NOMO-1 (cell line): ENCODE measurements around the gene DBR1.
"Not testable (repeated sequence)": the region's sequence is repeated elsewhere in the genome, so short reads cannot be mapped to it uniquely, and the experiment has no call there.

Experiments
- DNase-seq, 2 experiments: peaks; one replicate each; lab custom pipeline; 2025; ENCODE audit not compliant: unreplicated experiment in 2 of 2; lab: John Stamatoyannopoulos, UW

Gene DBR1

DNA sequence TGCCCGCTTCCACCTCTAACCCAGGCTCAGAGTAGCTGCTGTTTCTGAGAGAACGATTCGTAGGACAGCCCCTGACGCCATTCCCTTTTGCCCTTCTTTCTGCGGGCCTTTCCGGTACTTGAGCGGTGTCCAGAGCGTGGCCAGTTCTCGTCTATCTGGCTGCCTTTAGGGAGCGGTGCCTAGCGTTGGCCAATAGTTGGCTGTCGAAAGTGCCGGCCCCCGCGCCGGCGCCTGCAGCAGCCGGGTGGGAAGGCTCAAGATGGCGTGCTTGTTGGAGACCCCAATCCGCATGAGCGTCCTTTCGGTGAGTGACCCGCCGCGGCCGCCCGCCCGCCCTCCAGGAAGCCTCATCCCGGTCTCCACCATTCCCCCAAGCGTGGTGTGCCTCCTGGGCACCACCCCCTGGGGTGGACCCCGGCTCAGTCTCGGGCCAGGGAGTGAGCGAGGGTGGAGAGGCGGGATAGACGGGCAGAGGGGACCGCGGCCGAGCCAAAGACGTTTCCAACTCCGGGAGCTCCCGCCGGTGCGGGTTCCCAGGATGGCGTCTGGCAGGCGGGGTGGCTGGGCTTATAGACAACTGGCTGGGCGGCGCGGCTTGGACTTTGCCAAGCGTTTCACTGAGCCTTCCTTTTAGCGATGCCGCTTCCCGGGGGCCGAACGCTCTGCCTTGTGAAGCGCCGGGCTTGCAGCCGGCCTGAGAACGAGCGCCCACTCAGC, 12.7 kb upstream of the DBR1 start, which contains the start of gene ARMC8:
Gene ARMC8 (plus strand): TSS at position 6 of the 717 bp plus-strand sequence. CDS start 254 bp downstream, at position 260.
- DNase-seq = peak in 1 of 2 experiments; percentile 65

DNA sequence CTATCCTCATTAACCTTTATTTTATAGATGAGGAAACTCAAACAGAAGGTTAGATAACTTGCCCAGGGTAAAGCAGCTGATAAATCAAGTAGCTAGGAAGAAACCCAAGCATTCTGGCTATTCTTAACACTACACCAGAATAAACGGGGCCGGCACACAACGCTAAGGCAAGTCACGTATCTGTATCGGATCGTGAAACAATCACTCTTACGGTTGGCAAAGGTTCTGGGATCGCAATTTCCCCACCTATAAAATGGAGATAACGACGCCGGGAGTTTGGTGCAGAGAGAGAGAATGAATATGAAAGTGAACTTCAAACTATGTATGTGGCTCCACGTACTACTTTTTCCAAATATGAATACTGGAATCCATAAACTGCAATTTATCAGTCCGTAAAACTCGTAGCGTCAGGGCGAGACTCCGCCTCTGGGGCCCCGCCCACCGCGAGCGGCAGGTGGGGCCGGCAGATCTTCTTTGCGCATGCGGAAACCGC, 12.1 kb upstream of the DBR1 start:
- peak; percentile 95 to 97 for DNase-seq

DNA sequence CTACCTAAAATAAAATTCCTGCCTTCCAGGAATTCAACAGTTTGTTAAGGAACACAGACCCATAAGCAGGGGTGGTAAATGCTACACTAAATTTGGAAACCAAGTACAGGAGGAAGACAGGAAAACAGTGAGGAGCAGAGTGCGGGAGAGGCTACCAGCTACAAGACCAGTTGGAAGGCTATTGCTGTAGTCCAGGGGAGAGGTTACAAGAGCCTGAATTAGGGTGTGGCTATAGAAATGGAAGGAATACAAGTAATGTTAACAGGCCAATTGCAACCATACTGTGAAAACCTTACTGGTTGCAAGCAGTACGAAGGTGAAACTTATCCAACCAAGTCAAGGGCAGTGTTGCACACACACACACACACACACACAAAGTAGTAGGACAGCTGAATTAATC, 11.5 kb upstream of the DBR1 start:
- peak in 1 of 2 experiments; percentile 18 for DNase-seq

DNA sequence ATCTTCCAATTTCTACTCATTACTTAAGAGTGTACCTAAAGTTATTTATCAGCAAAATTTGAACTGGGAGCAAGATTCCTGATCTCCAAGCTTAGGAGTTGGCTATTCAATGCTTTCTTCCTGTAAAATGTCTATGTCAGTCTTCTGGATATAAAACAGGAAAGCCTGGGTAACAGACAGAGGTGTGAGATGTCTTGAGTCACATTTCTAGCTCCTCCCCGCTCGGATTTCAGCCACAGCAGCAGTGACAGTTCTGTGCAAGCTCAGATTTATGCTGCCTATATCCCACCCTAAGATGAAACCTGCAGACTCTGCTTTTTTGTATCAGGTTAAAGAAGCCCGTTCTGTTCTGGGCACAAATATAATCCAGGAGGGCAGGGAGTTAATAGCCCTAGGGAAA, 10.3 kb upstream of the DBR1 start:
- no peak for DNase-seq

DNA sequence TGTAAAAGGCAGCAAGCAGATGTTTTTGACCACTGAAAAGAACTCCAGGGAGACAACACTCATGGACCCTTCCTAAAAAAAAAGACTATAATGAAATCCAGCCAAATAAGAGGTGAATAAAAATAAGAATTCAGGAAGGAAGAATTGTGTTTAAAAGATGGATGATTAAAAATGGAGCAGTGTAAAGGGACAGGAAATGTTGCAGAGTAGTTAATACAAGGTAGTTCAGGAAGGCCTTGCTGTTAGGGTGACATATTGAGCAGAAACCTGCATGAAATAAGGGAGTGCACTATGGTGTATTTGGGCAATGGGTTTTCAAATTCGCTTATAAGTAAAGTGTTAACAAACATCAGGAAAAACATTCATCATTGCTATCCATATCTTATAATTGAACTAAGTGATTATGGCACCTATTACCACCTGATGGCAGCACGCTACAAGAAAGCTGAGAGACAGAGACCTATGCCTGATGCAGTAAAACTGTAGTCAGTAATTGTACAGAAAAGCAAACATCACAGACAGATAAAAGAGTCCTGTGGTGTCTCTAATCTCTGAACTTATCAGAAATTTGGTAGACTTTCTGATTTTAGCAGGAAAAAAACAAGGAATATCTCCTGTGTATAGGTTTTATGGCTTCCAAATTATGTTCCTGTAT, 5.8 kb upstream of the DBR1 start:
- peak; percentile 50 to 74 for DNase-seq

DNA sequence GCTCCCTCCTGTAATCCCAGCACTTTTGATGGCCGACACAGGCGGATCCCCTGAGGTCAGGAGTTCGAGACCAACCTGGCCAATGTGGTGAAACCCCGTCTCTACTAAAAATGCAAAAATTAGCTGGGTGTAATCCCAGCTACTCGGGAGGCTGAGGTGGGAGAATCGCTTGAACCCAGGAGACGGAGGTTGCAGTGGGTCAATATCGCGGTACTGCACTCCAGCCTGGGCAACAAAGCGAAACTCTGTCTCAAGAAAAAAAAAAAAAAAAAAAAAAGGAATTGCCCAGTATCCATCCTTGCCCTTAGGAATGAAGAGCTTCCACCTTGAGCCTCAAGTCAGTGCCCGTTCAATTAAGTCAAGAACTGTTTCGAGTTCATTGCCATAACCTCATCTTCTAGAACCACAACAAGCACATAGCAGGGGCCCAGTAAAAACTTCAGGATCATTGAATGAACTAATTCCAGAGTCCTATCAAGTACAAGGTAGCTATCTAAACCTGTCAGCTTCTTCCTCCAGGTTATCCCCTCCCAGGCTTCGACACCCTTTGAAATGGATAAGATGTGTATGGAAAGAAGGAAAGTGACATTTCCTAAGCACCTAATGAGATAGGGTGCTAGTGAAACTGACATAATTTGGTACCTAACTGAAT, 826 bp downstream of the DBR1 start:
- peak in 1 of 2 experiments; percentile 49 for DNase-seq

DNA sequence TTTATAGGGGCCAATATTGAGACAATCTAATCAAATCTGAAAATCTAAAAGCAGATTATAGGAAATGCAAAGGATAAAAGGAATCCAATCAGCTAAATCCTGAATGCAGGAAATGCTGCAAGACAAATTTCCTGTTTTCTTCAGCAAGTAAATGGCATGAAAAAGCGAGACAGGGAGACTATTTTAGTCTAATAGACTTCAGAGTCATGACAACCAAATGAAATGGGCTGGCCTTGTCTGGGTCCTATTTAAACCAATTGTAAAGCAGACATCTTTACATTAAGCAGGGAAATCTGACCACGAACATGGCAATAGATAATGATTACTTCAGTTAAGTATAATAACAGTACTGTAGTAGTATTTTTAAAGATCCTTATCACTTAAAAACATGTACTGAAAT, 2.1 kb downstream of the DBR1 start:
- no peak for DNase-seq

DNA sequence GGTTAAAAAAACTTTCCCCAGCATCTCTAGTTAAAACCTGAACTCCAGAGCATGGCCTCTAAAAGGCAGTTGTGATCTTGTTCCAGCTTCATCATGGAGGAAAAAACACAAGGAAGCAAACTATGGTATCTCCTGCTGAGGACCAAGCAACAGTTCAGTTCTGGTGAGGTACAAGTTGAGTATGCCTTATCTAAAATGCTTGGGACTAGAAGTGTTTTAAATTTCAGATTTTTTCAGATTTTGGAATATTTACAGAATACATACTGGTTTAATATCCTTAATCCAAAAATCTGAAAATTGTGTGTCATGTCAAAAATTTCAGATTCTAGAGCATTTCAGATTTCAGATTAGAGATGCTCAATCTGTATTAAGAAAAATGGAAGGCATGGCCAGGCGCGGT, 9.7 kb downstream of the DBR1 start:
- DNase-seq = no peak

DNA sequence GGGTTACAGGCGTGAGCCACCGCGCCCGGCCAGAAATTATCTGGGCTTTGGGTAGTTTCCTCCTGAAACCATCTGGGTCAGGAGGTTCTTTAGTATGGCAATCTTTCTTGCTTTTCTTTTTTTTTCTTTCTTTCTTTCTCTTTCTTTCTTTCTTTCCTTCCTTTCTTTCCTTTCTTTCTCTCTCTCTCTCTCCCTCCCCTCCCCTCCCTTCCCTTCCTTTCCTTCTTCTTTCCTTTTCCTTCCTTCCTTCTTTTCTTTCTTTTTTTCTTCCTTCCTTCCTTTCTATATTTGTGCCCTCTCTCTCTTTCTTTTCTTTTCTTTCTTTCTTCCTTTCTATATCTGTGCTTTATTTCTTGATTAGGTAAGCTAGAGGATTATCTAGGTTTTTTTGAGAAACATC, 17.0 kb downstream of the DBR1 start:
- no peak for DNase-seq

DNA sequence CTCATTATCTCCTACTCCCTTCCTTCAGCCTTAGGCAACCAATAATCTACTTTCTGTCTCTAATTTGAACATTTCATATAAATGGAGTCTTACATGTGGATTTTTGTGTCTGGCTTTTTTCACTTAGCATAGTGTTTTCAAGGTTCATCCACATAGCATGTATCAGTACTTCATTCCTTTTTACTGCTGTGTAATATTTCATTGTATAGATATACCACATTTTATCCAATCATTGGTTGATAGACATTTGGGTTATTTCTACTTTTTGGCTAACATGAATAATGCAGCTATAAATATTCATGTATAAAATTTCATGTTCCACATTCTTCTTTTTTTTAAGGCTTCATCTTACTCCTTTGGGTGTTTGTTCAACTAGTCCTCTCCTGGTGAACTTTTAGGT, 20.2 kb downstream of the DBR1 start:
- no peak for DNase-seq

DNA sequence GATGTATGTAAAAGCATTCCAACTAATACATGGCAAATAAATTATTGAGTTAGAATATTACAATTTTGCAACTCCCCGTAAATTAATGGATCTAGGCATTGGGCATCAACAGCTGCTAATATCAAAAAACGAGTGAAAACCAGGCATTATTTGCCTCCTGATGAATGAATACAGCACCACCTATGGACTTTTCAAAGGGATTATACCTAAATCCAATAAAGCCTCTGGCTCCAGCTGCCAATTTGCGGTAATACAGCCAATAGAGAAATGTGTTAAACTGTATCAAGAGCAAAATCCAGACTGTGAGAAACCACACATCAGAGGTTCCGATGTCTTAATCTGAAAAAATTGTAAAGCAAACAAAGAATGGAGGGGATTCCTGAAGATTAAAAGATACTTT, 26.2 kb downstream of the DBR1 start:
- DNase-seq = peak in 1 of 2 experiments; percentile 30

DNA sequence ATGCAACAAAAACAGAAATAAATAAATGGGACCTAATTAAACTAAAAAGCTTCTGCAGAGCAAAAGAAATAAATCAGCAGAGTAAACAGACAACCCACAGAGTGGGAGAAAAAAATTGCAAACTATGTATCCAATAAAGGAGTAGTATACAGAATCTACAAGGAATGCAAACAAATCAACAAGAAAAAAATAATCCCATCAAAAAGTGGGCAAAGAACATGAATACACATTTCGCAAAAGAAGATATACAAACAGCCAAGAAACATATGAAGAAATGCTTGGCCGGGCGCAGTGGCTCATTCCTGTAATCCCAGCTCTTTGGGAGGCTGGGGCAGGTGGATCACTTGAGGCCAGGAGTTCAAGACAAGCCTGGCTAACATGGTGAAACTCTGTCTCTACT, 32.5 kb downstream of the DBR1 start:
- not testable (repeated sequence) for DNase-seq

DNA sequence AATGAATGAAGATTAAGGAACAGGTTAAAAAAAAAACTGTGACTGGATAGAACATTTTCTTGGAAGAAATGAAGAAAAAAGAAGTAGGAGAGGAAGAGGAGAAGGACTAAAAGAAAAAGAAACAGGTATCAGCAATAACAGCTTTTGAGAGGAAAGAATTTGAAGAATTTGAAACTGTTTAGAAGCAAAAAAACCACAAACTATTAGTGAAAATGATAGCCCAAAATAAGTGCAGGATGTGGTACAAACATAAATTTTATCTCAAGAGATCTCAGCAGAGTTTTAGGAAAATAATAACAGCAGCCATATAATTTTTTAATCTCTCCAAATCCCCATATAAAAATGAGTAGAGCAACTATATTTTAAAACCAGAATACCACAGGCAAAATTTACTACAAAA, 33.8 kb downstream of the DBR1 start:
- DNase-seq = no peak

DNA sequence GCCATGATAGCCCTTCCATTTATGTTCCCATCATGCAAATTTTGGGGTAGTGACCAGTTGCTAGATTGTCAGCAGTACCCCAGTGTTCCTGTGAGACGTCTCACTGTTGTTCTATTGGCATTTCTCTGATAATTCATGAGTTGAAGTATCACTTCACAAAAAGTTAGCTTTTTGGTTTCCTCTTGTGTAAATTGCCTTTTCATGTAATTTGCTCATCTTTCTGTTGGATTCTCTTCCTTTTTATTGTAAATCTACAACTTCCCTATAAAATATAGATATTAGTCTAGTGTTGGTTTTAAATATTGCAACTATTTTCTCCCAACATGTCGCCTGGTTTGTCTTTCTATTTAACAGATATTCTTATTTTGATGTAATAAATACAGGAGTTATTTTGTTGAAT, 35.0 kb downstream of the DBR1 start:
- DNase-seq = peak; percentile 7 to 68

DNA sequence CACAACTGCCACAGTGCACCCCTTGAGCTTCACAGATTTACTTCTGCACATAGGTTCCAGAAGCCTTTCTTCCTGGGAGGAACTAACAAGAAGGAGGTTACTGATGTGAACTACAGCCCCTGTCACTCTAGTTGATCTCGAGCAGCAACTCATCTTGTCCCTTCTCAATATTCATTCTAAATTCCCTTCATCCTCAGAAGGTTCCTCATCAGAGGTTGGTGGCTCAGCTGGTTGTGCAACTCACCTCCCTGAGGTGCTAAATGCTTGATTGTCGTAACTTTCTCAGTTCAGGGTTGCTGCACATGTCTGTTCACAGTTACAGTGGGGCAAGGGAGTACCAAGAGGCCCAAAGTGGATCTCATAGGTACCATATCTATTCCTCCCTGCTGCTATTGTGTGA, 36.9 kb downstream of the DBR1 start:
- DNase-seq = peak; percentile 85 to 88

DNA sequence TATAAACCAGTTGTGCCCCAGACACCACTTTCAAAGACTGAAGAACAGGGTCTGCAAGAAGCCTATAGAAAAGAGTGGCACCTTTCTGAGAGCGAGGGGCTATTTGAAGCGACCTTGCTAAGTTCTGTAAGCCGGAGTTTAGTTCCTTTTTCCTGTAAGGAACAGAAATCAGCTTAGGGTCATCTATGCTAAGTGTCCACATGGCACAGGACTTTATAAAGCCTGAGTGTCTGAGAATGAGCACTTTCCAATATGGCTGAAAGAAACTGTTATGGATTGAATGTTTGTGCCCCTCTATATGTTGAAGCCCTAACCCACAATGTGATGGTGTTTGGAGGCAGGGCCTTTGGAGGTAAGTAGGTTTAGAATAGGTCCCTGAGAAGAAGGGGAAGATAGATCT, 38.5 kb downstream of the DBR1 start:
- peak; percentile 22 to 62 for DNase-seq

DNA sequence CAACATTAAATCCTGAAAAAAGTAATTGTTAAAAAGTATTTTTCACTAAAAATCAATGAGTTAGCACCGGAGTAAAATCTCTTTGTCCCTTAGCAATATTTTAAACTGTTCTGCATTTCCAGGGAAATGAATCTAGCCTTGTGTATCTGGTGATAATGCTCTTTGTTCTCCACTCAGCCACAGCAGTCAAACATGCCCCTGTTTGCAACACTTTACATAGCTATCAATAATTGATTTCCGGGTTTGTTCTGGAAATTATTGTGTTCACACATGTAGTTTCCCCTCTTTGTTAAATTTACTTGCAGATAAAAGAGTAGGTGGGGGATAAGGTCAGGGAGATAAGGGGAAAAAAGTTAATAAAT, 38.9 kb downstream of the DBR1 start:
- no peak for DNase-seq

DNA sequence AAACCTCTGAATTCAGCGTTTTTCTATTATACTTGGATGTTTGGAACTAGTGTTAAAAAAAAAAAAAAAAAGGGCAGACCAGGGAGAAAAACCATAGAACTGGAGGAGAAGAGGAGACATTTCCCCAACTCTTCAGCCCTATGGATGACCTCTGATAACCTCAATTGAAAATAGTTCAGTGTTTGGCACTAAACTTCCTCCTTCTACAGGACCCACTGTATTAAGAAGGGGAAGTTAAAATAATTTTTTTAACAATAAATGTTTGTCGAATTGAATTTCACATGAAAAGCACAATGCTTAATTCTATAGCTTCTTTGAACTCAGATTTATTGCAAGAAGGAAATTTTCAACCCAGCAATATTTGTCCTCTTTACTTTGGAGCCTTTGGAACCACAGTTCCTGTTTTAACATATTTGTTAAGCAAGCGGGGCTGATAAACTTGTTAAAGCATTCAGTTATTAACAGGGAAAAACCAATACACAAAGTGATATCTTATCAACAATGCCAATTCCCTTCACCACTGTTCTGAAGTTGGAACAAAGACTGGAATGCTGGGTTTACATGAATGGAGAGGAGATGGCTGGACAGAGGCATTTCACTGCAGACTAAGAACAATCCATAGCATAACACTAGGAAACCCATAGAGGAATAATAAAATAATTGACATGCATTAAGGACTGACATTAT, 39.4 kb downstream of the DBR1 start:
- DNase-seq = peak; percentile 60 to 90

DNA sequence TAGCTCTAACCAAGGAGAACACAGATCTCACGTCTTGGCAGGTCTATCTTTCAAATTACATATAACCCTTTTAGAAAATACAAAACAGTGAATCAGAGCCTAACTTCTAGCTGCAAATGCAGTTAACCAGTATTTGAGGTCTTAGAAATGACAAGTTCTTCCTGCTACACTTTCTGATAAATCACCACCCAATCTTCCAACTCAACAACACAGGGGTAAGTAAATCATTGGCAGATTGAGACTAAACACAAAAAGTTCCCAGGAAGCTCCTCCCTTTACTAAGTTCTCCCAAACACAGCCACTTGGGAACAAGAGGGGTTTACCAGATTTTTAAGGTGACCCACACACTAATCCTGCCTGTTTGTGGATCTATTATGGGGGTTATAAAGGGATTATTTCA, 42.5 kb downstream of the DBR1 start, which contains the start of gene A4GNT:
Gene A4GNT (minus strand): TSS at position 152 of the 400 bp plus-strand sequence. CDS start 1,134 bp downstream, outside the sequence.
- DNase-seq = no peak

DNA sequence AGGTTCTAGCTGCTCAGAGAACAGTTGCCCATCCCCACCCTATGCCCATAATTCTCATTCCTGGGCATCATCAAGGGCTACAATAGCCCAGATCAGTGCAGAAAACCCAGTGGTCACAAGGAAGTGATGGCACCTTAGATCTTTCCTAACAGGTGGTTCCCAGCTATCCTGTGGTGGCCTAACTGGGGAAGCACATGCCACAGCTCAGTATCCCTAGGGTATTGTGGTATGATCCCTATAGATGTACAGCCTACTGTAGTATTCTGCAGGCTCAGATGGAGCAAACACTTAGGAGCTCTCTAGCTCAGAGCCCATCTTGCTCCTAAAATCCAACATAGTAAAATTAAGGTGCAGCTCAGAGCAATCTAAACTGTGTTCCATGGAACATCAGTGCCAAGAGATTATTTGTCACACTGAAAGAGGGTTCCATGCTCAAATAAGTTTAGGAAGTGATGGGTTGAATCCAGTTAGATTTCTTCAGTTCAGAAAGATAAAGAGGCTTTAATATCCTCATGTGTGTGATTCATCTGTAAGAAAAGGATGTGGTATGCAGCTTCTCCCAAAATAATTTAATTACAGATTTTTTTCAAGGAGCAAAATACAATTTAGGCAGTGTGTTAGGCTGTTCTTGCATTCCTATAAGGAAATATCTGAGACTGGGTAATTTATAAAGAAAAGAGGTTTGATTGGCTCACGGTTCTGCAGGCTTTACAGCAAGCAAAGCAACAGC, 46.9 kb downstream of the DBR1 start:
- DNase-seq = no peak
